KMS-11 (cell line): ENCODE results near the gene NOS1AP.

Experiments
- H2AFZ ChIP-seq: fragments of 200-600 bp; sonication (generic); 2 replicates; pipeline ENCODE4 v1.6.1; 2016; ENCODE audit warnings: antibody characterized with exemption, mixed run types, low read depth
- H3K27ac ChIP-seq: fragments of 200-600 bp; sonication (generic); 2 replicates; pipeline ENCODE4 v1.6.1; 2016; ENCODE audit warnings: mild to moderate bottlenecking, mixed run types
- H3K27me3 ChIP-seq: fragments of 200-600 bp; sonication (generic); 2 replicates; pipeline ENCODE4 v1.6.1; 2017; ENCODE audit warnings: mild to moderate bottlenecking, low read depth, mixed run types, moderate library complexity; ENCODE audit not compliant: insufficient read depth
- H3K36me3 ChIP-seq: fragments of 200-600 bp; sonication (generic); 2 replicates; pipeline ENCODE4 v1.6.1; 2017; ENCODE audit warnings: mild to moderate bottlenecking, mixed run types; ENCODE audit not compliant: insufficient read depth
- H3K4me1 ChIP-seq: fragments of 200-600 bp; sonication (generic); 2 replicates; pipeline ENCODE4 v1.6.1; 2016; ENCODE audit warnings: mild to moderate bottlenecking, low read depth, mixed run types; ENCODE audit not compliant: poor library complexity, severe bottlenecking
- H3K4me2 ChIP-seq: fragments of 200-600 bp; sonication (generic); 2 replicates; pipeline ENCODE4 v1.7.0; 2016; ENCODE audit warnings: mild to moderate bottlenecking, mixed run types
- H3K4me3 ChIP-seq: fragments of 200-600 bp; sonication (generic); IDR thresholded peaks from 2 replicates; pipeline ENCODE4 v1.6.1; 2017; ENCODE audit warnings: low read depth, low read length, mixed read lengths; ENCODE audit not compliant: insufficient read depth
- H3K79me2 ChIP-seq: fragments of 200-600 bp; sonication (generic); 2 replicates; pipeline ENCODE4 v1.6.1; 2016; ENCODE audit warnings: low read depth, mixed run types; ENCODE audit not compliant: insufficient read depth
- H3K9ac ChIP-seq: fragments of 200-600 bp; sonication (generic); 2 replicates; pipeline ENCODE4 v1.6.1; 2016; ENCODE audit warnings: mild to moderate bottlenecking, mixed run types
- H4K20me1 ChIP-seq: fragments of 200-600 bp; sonication (generic); 2 replicates; pipeline ENCODE4 v1.6.1; 2016; ENCODE audit warnings: mild to moderate bottlenecking, mixed run types; ENCODE audit not compliant: insufficient read depth
- TF ChIP-seq, protein P1 (sequence below): fragments of 200-600 bp; sonication (generic); conservative IDR thresholded peaks from 2 replicates; pipeline ENCODE4 v1.6.1; 2017; ENCODE audit warnings: low read depth, mild to moderate bottlenecking, antibody characterized with exemption, low read length, moderate library complexity, mixed read lengths

NOS1AP gene

DNA sequence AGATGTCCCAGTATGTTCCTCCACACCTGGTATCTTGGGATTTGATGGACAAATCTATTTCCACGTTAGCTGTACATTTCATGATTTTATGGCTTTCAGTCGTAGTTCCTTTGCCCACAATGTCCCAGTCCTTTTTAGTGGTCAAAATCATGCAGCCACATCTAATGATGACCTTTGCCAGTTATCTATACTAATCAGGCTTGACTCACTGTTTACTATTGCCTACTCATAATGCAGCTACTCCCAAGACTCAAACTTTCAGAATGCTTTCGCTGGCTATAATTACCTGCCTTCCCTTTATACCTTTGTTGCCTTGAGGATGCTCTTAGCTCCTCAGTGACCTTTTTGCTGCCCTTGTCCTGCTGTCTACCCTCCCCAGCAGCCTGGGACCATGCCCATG, 6.4 kb downstream of the NOS1AP start:
- H3K9ac ChIP-seq: no peak overlapping the region
- TF ChIP-seq, protein P1, sequence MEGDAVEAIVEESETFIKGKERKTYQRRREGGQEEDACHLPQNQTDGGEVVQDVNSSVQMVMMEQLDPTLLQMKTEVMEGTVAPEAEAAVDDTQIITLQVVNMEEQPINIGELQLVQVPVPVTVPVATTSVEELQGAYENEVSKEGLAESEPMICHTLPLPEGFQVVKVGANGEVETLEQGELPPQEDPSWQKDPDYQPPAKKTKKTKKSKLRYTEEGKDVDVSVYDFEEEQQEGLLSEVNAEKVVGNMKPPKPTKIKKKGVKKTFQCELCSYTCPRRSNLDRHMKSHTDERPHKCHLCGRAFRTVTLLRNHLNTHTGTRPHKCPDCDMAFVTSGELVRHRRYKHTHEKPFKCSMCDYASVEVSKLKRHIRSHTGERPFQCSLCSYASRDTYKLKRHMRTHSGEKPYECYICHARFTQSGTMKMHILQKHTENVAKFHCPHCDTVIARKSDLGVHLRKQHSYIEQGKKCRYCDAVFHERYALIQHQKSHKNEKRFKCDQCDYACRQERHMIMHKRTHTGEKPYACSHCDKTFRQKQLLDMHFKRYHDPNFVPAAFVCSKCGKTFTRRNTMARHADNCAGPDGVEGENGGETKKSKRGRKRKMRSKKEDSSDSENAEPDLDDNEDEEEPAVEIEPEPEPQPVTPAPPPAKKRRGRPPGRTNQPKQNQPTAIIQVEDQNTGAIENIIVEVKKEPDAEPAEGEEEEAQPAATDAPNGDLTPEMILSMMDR: no peak
- H3K4me3 ChIP-seq: no peak overlapping the region
- no peaks in the 10 kb centered on the region for H4K20me1 ChIP-seq
- no peak overlapping the region for H3K4me2 ChIP-seq
- no peaks in the 10 kb centered on the region for H3K79me2 ChIP-seq
- H3K27ac ChIP-seq: no peak overlapping the region
- H3K36me3 ChIP-seq: no peaks in the 10 kb centered on the region
- H2AFZ ChIP-seq: no peak overlapping the region
- H3K4me1 ChIP-seq: peaks cover 7% of the 10 kb centered on the region
- no peaks in the 10 kb centered on the region for H3K27me3 ChIP-seq

DNA sequence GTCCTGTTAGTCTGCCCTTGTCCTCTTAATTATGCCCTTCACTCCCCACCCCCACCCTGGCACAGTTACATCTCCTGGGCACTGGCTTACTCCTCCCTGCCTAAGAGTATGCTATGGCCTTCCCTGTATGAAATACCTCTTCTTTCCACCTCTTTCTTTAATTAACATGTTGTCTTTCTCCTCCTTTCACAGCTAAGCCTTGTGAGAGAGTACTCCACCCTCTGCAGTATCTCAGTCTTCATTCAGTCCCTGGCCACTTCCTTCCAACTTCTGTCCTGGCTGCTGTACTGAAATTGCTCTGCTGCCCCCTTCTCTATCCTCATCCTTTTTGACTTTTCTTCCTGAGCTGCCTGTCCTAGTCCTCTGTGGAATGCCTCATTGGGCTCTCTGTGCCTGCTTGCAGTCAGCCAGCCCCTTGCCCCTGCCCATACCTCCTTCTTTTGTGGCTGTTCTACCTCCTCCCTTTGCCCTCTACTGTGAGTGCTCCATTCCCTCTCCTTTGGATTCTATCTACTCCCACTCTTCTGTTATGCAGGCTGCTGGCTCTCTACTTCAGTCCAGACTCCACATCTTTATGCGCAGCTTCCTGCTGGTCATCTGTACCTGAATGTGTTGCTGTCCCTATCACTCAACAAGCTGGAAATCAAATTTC, 8.3 kb downstream of the NOS1AP start:
- TF ChIP-seq, protein P1: no peak
- Histone ChIP-seq H3K36me3 (no peaks in the 10 kb centered on the region), H3K4me2 (no peak overlapping the region), H3K4me1 (no peaks in the 10 kb centered on the region), H3K9ac (no peak overlapping the region), H2AFZ (no peak overlapping the region), H3K27me3 (no peaks in the 10 kb centered on the region), H3K4me3 (no peak overlapping the region), H3K79me2 (no peaks in the 10 kb centered on the region), H4K20me1 (no peaks in the 10 kb centered on the region), H3K27ac (no peak overlapping the region)

DNA sequence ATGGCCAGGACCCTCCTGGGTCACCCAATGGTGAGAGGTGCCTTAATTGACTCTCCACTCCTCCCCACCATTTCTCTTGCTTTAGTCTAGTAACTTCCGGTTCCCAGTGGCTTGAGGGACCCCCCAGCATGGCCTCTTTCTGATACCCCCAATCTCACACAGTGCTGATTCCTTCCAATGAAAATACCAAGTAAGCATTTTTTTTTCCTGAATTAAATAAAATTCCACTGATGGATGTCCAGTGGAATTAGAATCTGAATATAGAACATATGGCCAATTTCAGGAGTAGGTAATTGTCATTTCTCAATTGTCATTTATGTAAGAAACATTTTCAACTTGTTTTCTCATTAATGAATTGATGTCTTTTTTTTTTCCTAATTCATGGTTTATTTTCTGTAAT, 9.5 kb downstream of the NOS1AP start:
- Histone ChIP-seq H2AFZ (no peak overlapping the region), H3K9ac (no peak overlapping the region), H3K4me2 (no peak overlapping the region), H3K27ac (no peak overlapping the region), H3K4me1 (no peaks in the 10 kb centered on the region), H3K27me3 (no peaks in the 10 kb centered on the region), H3K4me3 (no peak overlapping the region), H3K79me2 (no peaks in the 10 kb centered on the region), H4K20me1 (no peaks in the 10 kb centered on the region), H3K36me3 (no peaks in the 10 kb centered on the region)
- TF ChIP-seq, protein P1: no peak

DNA sequence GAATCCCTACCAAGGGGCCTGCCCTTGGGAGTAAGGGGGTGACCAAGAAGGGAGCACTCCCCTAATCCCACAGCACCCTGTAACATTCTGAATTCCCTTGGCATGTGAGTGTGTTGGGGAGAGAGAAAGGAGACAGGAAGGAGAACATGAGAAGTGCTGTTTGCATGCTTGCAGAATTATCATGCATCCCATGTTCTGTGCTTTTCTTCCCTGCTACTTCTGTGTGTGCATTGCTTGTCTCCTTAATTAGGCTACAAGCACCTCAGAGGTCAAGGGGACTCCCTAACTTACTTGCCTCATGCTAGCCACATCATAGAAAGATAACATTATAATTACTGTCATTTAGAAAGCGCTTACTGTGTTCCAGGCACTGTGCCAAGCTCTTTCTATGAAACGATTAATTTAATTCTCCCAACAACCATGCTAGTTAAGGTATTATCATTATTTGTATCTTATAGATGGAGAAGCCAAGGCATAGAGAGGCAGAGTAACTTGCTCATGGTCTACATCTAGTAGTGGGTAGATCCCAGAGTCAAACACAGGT, 11.1 kb downstream of the NOS1AP start:
- Histone ChIP-seq H3K4me1 (no peaks in the 10 kb centered on the region), H3K79me2 (no peaks in the 10 kb centered on the region), H4K20me1 (no peaks in the 10 kb centered on the region), H2AFZ (no peak overlapping the region), H3K36me3 (no peaks in the 10 kb centered on the region), H3K27ac (no peak overlapping the region), H3K4me3 (no peak overlapping the region), H3K27me3 (no peaks in the 10 kb centered on the region), H3K4me2 (no peak overlapping the region), H3K9ac (no peak overlapping the region)
- TF ChIP-seq, protein P1: no peak
